Measurements from ENCODE around the gene ITGA11. TPM values are rescaled to one million over a fixed set of nuclear protein-coding genes. Genes with fewer than 3 reads are reported as not detected.

ITGA11 gene
- total and polyA plus RNA-seq, 2 of the 13 experiments (the other 11 are each of a cell fraction or from before 2014, with no cell fraction given), result not detected

DNA sequence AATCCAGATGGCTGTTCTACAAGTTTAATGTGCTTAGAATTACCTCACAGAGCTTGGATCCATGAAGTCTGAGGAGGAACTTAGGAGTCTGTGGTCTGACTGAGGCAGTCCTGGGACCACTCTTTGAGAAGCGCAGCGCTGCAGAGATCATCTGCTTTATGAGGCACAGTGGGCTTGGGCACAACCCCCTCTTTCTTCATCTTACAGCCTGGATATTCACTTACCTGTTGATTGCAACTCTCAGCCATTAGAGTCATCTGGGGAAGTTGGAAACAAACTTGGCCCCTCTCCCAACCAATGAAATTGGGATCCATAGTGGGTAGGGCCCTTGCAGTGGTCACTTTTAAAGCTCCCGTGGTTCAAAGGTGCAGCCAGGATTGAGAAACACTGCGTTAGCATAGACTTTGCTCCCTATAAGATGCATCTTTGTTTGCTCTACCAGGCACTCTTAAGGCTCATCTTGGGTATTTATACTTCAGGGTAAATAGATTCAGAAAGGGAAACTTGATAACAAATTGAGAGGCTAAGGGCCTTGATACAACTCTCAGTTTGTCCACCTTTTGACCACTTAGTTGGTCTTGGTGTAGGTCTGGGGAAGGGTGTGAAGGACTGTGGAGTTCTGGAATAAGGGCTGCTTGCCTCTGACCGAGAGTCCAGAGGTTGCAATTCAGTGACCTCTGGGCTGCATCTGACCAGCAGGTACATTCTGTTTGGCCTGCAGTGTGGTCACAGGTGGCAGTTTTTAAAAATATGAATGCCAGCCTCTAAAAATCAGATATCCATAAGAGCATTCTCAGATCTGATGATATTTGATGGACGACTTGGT, 131.6 kb downstream of the ITGA11 start (continued):
- TF ChIP-seq, protein P1, sequence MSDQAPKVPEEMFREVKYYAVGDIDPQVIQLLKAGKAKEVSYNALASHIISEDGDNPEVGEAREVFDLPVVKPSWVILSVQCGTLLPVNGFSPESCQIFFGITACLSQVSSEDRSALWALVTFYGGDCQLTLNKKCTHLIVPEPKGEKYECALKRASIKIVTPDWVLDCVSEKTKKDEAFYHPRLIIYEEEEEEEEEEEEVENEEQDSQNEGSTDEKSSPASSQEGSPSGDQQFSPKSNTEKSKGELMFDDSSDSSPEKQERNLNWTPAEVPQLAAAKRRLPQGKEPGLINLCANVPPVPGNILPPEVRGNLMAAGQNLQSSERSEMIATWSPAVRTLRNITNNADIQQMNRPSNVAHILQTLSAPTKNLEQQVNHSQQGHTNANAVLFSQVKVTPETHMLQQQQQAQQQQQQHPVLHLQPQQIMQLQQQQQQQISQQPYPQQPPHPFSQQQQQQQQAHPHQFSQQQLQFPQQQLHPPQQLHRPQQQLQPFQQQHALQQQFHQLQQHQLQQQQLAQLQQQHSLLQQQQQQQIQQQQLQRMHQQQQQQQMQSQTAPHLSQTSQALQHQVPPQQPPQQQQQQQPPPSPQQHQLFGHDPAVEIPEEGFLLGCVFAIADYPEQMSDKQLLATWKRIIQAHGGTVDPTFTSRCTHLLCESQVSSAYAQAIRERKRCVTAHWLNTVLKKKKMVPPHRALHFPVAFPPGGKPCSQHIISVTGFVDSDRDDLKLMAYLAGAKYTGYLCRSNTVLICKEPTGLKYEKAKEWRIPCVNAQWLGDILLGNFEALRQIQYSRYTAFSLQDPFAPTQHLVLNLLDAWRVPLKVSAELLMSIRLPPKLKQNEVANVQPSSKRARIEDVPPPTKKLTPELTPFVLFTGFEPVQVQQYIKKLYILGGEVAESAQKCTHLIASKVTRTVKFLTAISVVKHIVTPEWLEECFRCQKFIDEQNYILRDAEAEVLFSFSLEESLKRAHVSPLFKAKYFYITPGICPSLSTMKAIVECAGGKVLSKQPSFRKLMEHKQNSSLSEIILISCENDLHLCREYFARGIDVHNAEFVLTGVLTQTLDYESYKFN (CRISPR knock-in tag; conservative IDR thresholded peaks at IDR 0.05), result peak; percentile 91
- TF ChIP-seq ZNF253 (CRISPR knock-in tag; IDR thresholded peaks at IDR 0.05; ENCODE audit: borderline replicate concordance), result no peak
- TF ChIP-seq, protein P2, sequence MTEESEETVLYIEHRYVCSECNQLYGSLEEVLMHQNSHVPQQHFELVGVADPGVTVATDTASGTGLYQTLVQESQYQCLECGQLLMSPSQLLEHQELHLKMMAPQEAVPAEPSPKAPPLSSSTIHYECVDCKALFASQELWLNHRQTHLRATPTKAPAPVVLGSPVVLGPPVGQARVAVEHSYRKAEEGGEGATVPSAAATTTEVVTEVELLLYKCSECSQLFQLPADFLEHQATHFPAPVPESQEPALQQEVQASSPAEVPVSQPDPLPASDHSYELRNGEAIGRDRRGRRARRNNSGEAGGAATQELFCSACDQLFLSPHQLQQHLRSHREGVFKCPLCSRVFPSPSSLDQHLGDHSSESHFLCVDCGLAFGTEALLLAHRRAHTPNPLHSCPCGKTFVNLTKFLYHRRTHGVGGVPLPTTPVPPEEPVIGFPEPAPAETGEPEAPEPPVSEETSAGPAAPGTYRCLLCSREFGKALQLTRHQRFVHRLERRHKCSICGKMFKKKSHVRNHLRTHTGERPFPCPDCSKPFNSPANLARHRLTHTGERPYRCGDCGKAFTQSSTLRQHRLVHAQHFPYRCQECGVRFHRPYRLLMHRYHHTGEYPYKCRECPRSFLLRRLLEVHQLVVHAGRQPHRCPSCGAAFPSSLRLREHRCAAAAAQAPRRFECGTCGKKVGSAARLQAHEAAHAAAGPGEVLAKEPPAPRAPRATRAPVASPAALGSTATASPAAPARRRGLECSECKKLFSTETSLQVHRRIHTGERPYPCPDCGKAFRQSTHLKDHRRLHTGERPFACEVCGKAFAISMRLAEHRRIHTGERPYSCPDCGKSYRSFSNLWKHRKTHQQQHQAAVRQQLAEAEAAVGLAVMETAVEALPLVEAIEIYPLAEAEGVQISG (CRISPR knock-in tag; IDR thresholded peaks at IDR 0.05), result no peak; the same call in 1 of the 2 replicates
- TF ChIP-seq ZNF883 (CRISPR knock-in tag; IDR thresholded peaks at IDR 0.05; ENCODE audit: not compliant biosample characterization), result no peak
- TF ChIP-seq TRIM24 (CRISPR knock-in tag; IDR thresholded peaks at IDR 0.05), result peak; percentile 43; the same call in 1 of the 2 replicates
- TF ChIP-seq, protein P3, sequence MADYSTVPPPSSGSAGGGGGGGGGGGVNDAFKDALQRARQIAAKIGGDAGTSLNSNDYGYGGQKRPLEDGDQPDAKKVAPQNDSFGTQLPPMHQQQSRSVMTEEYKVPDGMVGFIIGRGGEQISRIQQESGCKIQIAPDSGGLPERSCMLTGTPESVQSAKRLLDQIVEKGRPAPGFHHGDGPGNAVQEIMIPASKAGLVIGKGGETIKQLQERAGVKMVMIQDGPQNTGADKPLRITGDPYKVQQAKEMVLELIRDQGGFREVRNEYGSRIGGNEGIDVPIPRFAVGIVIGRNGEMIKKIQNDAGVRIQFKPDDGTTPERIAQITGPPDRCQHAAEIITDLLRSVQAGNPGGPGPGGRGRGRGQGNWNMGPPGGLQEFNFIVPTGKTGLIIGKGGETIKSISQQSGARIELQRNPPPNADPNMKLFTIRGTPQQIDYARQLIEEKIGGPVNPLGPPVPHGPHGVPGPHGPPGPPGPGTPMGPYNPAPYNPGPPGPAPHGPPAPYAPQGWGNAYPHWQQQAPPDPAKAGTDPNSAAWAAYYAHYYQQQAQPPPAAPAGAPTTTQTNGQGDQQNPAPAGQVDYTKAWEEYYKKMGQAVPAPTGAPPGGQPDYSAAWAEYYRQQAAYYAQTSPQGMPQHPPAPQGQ (CRISPR knock-in tag; IDR thresholded peaks at IDR 0.05; ENCODE audit: borderline replicate concordance), result no peak
- no peak for TF ChIP-seq ZNF546 (CRISPR knock-in tag; conservative IDR thresholded peaks at IDR 0.05)
- no peak for TF ChIP-seq ZNF678 (CRISPR knock-in tag; IDR thresholded peaks at IDR 0.05)
- TF ChIP-seq, protein P4, sequence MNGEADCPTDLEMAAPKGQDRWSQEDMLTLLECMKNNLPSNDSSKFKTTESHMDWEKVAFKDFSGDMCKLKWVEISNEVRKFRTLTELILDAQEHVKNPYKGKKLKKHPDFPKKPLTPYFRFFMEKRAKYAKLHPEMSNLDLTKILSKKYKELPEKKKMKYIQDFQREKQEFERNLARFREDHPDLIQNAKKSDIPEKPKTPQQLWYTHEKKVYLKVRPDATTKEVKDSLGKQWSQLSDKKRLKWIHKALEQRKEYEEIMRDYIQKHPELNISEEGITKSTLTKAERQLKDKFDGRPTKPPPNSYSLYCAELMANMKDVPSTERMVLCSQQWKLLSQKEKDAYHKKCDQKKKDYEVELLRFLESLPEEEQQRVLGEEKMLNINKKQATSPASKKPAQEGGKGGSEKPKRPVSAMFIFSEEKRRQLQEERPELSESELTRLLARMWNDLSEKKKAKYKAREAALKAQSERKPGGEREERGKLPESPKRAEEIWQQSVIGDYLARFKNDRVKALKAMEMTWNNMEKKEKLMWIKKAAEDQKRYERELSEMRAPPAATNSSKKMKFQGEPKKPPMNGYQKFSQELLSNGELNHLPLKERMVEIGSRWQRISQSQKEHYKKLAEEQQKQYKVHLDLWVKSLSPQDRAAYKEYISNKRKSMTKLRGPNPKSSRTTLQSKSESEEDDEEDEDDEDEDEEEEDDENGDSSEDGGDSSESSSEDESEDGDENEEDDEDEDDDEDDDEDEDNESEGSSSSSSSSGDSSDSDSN (CRISPR knock-in tag; IDR thresholded peaks at IDR 0.05), result no peak
- no peak for TF ChIP-seq YY1 (IDR thresholded peaks at IDR 0.05; ENCODE audit: insufficient read depth, insufficient replicate concordance, low read depth, low read length)
- TF ChIP-seq, protein P5, sequence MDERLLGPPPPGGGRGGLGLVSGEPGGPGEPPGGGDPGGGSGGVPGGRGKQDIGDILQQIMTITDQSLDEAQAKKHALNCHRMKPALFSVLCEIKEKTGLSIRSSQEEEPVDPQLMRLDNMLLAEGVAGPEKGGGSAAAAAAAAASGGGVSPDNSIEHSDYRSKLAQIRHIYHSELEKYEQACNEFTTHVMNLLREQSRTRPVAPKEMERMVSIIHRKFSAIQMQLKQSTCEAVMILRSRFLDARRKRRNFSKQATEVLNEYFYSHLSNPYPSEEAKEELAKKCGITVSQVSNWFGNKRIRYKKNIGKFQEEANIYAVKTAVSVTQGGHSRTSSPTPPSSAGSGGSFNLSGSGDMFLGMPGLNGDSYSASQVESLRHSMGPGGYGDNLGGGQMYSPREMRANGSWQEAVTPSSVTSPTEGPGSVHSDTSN (CRISPR knock-in tag; IDR thresholded peaks at IDR 0.05), result no peak
- no peak for TF ChIP-seq POLR2G (IDR thresholded peaks at IDR 0.05; ENCODE audit: low read depth, low read length)
